Panc1 (cell line): ENCODE measurements around the gene SORL1.

Experiments
- POLR2AphosphoS5 ChIP-seq: IDR thresholded peaks from 2 replicates; pipeline ENCODE4 v1.6.1; 2012; ENCODE audit warnings: mild to moderate bottlenecking, low read depth, low read length, moderate library complexity
- TF ChIP-seq, protein P1 (sequence below): fragments of 450-650 bp; IDR thresholded peaks from 2 replicates; pipeline ENCODE4 v1.5.1; 2017; ENCODE audit warnings: mild to moderate bottlenecking

DNA sequence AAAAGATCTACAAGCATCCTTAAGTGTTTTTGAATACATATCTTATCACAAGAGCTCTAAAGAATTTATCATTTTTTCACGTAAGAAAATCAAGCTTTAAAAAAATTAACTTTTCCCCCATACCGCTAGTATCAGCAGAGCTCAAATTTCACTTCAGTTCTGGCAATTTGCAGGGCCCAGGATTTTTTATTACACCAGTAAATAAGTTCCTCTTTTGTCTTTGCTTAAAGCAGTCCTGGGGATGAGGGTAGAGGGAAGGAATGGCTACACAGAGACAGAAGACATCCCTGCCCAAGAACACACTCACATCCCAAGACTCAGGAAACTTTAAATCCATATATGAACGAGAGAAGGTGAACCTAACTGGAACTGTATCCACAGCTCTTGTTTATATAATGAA is 22.6 kb upstream of the SORL1 start:
- TF ChIP-seq, protein P1, sequence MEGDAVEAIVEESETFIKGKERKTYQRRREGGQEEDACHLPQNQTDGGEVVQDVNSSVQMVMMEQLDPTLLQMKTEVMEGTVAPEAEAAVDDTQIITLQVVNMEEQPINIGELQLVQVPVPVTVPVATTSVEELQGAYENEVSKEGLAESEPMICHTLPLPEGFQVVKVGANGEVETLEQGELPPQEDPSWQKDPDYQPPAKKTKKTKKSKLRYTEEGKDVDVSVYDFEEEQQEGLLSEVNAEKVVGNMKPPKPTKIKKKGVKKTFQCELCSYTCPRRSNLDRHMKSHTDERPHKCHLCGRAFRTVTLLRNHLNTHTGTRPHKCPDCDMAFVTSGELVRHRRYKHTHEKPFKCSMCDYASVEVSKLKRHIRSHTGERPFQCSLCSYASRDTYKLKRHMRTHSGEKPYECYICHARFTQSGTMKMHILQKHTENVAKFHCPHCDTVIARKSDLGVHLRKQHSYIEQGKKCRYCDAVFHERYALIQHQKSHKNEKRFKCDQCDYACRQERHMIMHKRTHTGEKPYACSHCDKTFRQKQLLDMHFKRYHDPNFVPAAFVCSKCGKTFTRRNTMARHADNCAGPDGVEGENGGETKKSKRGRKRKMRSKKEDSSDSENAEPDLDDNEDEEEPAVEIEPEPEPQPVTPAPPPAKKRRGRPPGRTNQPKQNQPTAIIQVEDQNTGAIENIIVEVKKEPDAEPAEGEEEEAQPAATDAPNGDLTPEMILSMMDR, result no peak
- no peak for TF ChIP-seq POLR2AphosphoS5
